H54 (cell line): ENCODE results near the gene WDR47.

ENCODE experiments used
- DNase-seq: peaks from one replicate; pipeline ENCODE4 v3.0.0; 2011; ENCODE audit warnings: low spot score, mixed read lengths; ENCODE audit not compliant: insufficient read length
- FAIRE-seq: peaks from 3 replicates; lab custom pipeline; 2011; peaks lifted over from hg19 to GRCh38; lab: Jason Lieb, UNC
- POLR2A ChIP-seq: IDR thresholded peaks from 2 replicates; pipeline ENCODE4 v1.6.1; 2011; ENCODE audit warnings: low read depth, mild to moderate bottlenecking, low read length

Gene WDR47

DNA sequence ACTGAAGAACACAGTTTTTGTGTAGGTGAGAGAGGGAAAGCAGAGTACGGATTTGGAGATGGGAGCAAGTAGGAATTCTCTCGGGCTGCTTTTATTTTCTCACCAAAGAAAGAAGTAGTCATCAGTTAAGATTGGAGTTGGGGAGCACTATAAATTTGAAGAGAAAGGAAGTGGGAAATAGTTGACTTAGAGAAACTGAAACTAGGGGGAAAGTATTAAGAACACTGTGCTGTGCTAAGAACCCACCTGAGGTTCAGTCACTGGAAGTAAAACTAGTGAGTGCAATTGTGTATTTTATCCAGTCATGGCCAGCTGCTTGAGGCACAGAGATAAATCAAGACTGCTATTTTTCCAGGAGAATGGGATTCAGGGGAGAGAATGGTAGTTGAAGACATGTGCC, 116.0 kb downstream of the WDR47 start:
- FAIRE-seq, result no peak
- no peak for DNase-seq
- no peak for TF ChIP-seq POLR2A
